ENCODE measurements around the gene SLC34A1. TPM values are rescaled to one million over a fixed set of nuclear protein-coding genes. Genes with fewer than 3 reads are reported as not detected.

Gene SLC34A1
- total and polyA plus RNA-seq, 11 donors: not detected

DNA sequence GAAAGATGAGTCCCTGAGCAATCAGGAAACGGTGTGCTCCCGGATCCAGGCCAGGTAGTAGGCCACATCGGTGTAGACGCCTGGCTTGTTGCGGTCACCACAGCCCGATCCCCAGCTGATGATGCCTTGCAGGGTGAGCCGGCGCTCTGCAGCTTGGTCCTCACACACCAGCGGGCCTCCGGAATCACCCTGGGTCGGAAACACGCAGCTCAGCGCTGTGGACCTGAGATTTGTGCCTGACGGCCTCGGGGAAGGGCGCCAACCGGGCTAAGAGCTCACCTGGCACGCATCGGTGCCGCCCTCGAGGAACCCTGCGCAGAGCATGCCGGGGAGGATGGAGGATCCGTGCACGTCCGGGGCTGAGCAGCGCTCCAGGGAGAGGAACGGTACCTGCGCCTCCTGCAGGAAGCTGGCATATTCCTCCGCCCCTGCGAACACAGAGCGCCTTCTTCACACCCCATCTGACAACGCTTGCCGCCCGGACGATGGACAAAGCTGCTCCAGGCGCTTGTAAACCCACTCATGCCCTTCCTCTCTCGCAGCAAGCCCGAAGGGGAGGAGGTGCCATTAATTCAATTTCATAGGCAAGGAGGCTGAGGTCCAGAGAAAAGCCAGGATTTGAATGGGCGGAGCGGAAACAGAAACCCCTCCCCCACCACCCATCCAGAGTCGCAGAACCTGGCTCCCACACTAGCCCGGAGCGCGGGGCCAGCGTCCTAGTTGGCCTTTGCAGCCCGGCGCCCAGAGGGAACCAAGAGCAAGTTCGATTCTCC is 18.2 kb downstream of the SLC34A1 start:
- WGBS, 4 donors: 5 to 8% (median 6%) methylated on average over 36 to 49 of the region's 49 CpGs
- H3K4me1 ChIP-seq: peaks cover 8 to 51% (median 32%) of the 10 kb centered on the region in 12 donors
- intact Hi-C loops (cut with DNase I): loop anchor here in 4 of 10 donors (1.0 to 10.0 kb wide), 5 partner anchors 50 to 202 kb away; partner anchors contain the start of gene B4GALT7 (in 1 of the 4)
- H3K4me3 ChIP-seq: peak overlapping the region in 1 of 12 donors; percentile 64
- H3K9me3 ChIP-seq: no peaks in the 10 kb centered on the region
- DNase-seq: peak in 4 of 5 donors; percentile 31 to 68 (median 40)
- H3K27ac ChIP-seq: no peak overlapping the region
- TF ChIP-seq POLR2A (IDR thresholded peaks at IDR 0.05): no peak
- TF ChIP-seq CTCF (IDR thresholded peaks at IDR 0.05): peak in 7 of 12 donors; percentile 8 to 34 (median 15)
- no peaks in the 10 kb centered on the region for H3K36me3 ChIP-seq
- H3K27me3 ChIP-seq: peaks cover 39 to 75% (median 64%) of the 10 kb centered on the region in 9 donors
- peak in 1 of 4 donors; percentile 20 for ATAC-seq

DNA sequence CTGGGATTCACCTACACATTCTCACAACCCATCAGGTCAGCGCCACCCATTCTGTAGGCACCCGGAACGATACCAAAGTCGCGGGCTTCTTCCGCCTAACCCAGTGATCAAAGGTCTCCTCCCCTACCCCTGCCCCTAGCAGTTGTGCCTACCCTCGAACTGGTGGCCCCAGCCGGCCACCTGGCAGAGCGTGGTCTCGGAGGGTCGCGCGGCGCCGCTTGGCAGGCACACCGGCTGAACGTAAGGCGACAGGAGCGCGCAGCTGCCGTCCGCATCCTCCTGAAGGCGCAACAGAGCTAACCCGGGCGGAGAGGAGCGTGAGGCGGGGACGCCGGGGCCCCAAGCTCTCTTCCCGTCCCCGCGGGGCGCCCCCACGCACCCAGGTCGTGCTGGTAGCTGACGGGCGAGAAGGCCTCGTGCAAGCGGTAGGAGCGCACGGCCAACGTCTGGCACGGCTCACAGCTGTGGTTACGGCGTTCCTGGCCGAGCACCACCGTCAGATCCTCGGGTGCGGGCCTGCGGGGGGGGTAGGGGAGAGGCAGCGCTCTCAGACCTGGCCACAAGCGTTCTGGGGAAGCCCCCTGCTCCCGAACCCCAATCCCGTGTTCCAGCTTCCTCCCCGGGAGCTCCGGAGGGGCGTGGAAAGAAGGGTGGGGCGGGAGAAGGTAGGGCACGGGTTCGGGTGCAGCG is 19.0 kb downstream of the SLC34A1 start:
- no peaks in the 10 kb centered on the region for H3K36me3 ChIP-seq
- H3K4me3 ChIP-seq: peak overlapping the region; percentile 32 to 64 (median 56)
- no peak overlapping the region for H3K27ac ChIP-seq
- TF ChIP-seq CTCF (IDR thresholded peaks at IDR 0.05) (no peak), POLR2A (IDR thresholded peaks at IDR 0.05) (no peak)
- no peaks in the 10 kb centered on the region for H3K9me3 ChIP-seq
- 2 to 5% (median 3%) methylated on average over 29 to 61 of the region's 61 CpGs for WGBS, 4 donors
- DNase-seq: peak in 1 of 5 donors; percentile 69
- intact Hi-C loops (cut with DNase I): loop anchor here in 3 of 10 donors (2.0 to 10.0 kb wide), 4 partner anchors 49 to 202 kb away; partner anchors contain the start of gene B4GALT7 (in 1 of the 3)
- H3K27me3 ChIP-seq: peaks cover 39 to 70% (median 57%) of the 10 kb centered on the region in 9 donors
- peak in 2 of 4 donors; percentile 4 to 6 for ATAC-seq
- peaks cover 8 to 51% (median 32%) of the 10 kb centered on the region in 12 donors for H3K4me1 ChIP-seq

GRCh38 chr5:177403792-177404640 is 19.8 kb downstream of the SLC34A1 start:
- intact Hi-C loops (cut with DNase I): loop anchor here (1.0 to 10.0 kb wide), 7 partner anchors 43 to 201 kb away; partner anchors contain the start of genes B4GALT7 (in 1 of the 10) and PRR7 (in 1 of the 10)

More at GRCh38 chr5:177403792-177404640, 19.8 kb downstream of the SLC34A1 start:
- ATAC-seq (peak; percentile 85 to 97 (median 94)), DNase-seq (peak; percentile 85 to 93 (median 87))
- H3K4me3 ChIP-seq: peak overlapping the region; percentile 32 to 64 (median 56)
- H3K36me3 ChIP-seq: no peaks in the 10 kb centered on the region
- H3K27me3 ChIP-seq: peaks cover 39 to 63% (median 50%) of the 10 kb centered on the region in 9 donors
- H3K27ac ChIP-seq: peak overlapping the region in 2 of 12 donors; percentile 25 to 35
- peaks cover 8 to 51% (median 32%) of the 10 kb centered on the region in 12 donors for H3K4me1 ChIP-seq
- 0 to 1% (median 0%) methylated on average over 41 to 93 of the region's 93 CpGs for WGBS, 4 donors
- no peaks in the 10 kb centered on the region for H3K9me3 ChIP-seq
- TF ChIP-seq POLR2A (IDR thresholded peaks at IDR 0.05) (no peak), CTCF (IDR thresholded peaks at IDR 0.05) (peak; percentile 63 to 85 (median 68))
